GM12878 (cell line): ENCODE results near the gene KIRREL3. TPM values are rescaled to one million over a fixed set of nuclear protein-coding genes. Genes with fewer than 3 reads are reported as not detected.

Experiments used
- ATAC-seq: fragments of 200-7000 bp; cut with Tn5 transposase; 3 replicates; pipeline ENCODE4 v1.9.1; 2020; ENCODE audit warnings: mild to moderate bottlenecking, moderate library complexity
- BruUV-seq: library from RNA; stranded (reverse); fragments of 400-500 nt; replicated peaks from 2 replicates; lab custom pipeline; 2021; lab: Mats Ljungman, UMichigan
- CTCF ChIA-PET: fragments of 300-600 bp; sonication (Branson Sonifier 250); formaldehyde crosslinking; extraction: SDS; loops from one replicate; lab custom pipeline; 2021; ENCODE audit warnings: inconsistent platforms; lab: Yijun Ruan, JAX
- POLR2A ChIA-PET: fragments of 350-600 bp; formaldehyde crosslinking; extraction: SDS; loops from one replicate; lab custom pipeline; 2021; ENCODE audit warnings: inconsistent platforms; lab: Charles Lee
- RAD21 ChIA-PET: fragments of 300-600 bp; sonication (Branson Sonifier 250); formaldehyde crosslinking; loops from one replicate; lab custom pipeline; 2023; ENCODE audit warnings: antibody characterized with exemption; ENCODE audit not compliant: unreplicated experiment; lab: Charles Lee
- SMC1A ChIA-PET: fragments of 300-600 bp; sonication (Branson Sonifier 250); formaldehyde crosslinking; loops from one replicate; lab custom pipeline; 2023; ENCODE audit not compliant: unreplicated experiment, uncharacterized antibody; lab: Charles Lee
- DNase-seq: peaks from one replicate; pipeline ENCODE4 v3.0.0-alpha.2; 2011; ENCODE audit warnings: low read depth, low spot score
- FAIRE-seq: peaks from 3 replicates; lab custom pipeline; 2011; peaks lifted over from hg19 to GRCh38; lab: Jason Lieb, UNC
- H2AFZ ChIP-seq: 2 replicates; pipeline ENCODE4 v1.6.0; 2011; ENCODE audit warnings: low read depth, low read length, control low read depth; ENCODE audit not compliant: control insufficient read depth
- H3K27ac ChIP-seq: 2 replicates; pipeline ENCODE4 v1.5.1; 2011; ENCODE audit warnings: control low read depth; ENCODE audit not compliant: control insufficient read depth, insufficient read depth
- H3K27me3 ChIP-seq, 2 experiments: replicated peaks in 1 of 2; 2 replicates each; pipeline versions ENCODE4 v1.6.0 to v1.6.1; 2011; ENCODE audit warnings: low read length in 1 of 2; ENCODE audit not compliant: control insufficient read depth in 2 of 2, insufficient read depth in 2 of 2
- H3K36me3 ChIP-seq, 2 experiments: 2 replicates each; pipeline ENCODE4 v1.5.1; 2011; ENCODE audit warnings: low read length in 1 of 2; ENCODE audit not compliant: control insufficient read depth in 2 of 2, insufficient read depth in 2 of 2
- H3K4me1 ChIP-seq: 2 replicates; pipeline ENCODE4 v1.6.1; 2011; ENCODE audit warnings: mild to moderate bottlenecking, low read length, moderate library complexity, mixed read lengths; ENCODE audit not compliant: control insufficient read depth, insufficient read depth
- H3K4me2 ChIP-seq: 2 replicates; pipeline ENCODE4 v1.6.0; 2011; ENCODE audit warnings: control low read depth; ENCODE audit not compliant: control insufficient read depth, insufficient read depth
- H3K4me3 ChIP-seq: fragments of 200-600 bp; sonication (generic); 2 replicates; pipeline ENCODE4 v1.5.1; 2016
- H3K79me2 ChIP-seq: 2 replicates; pipeline ENCODE4 v1.6.0; 2011; ENCODE audit warnings: low read length; ENCODE audit not compliant: control insufficient read depth, insufficient read depth
- H3K9ac ChIP-seq: 2 replicates; pipeline ENCODE4 v1.8.0; 2011; ENCODE audit warnings: low read length, control low read depth, mixed read lengths; ENCODE audit not compliant: control insufficient read depth, insufficient read depth
- H3K9me3 ChIP-seq: replicated peaks from 3 replicates; pipeline ENCODE4 v1.5.1; 2011; ENCODE audit warnings: mild to moderate bottlenecking, low read length; ENCODE audit not compliant: control insufficient read depth, insufficient read depth
- H4K20me1 ChIP-seq: 2 replicates; pipeline ENCODE4 v1.6.0; 2011; ENCODE audit not compliant: control insufficient read depth, insufficient read depth
- BMI1 ChIP-seq: fragments of 450-650 bp; IDR thresholded peaks from 2 replicates; pipeline ENCODE4 v1.6.1; 2016; ENCODE audit warnings: mild to moderate bottlenecking, moderate library complexity, borderline replicate concordance
- IKZF1 ChIP-seq: fragments of 450-650 bp; conservative IDR thresholded peaks from 2 replicates; pipeline ENCODE4 v1.6.1; 2017; ENCODE audit warnings: antibody characterized with exemption, mild to moderate bottlenecking
- IKZF2 ChIP-seq, 2 experiments: fragments of 450-650 bp; IDR thresholded peaks; 2 replicates each; pipeline ENCODE4 v1.6.1; 2017; ENCODE audit warnings: mild to moderate bottlenecking in 2 of 2, moderate library complexity in 2 of 2
- KDM1A ChIP-seq: fragments of 200-600 bp; sonication (generic); IDR thresholded peaks from 2 replicates; pipeline ENCODE4 v1.6.1; 2016; ENCODE audit warnings: borderline replicate concordance
- MXI1 ChIP-seq: fragments of 150-350 bp; IDR thresholded peaks from 2 replicates; pipeline ENCODE4 v1.6.1; 2011; ENCODE audit warnings: low read depth, mild to moderate bottlenecking, inconsistent platforms, low read length, improper control_type of control experiment
- ZNF24 ChIP-seq: fragments of 450-650 bp; IDR thresholded peaks from 2 replicates; pipeline ENCODE4 v1.6.1; 2017; ENCODE audit warnings: antibody characterized with exemption, mild to moderate bottlenecking
- WGBS: methylation state at CpG from one replicate; pipeline ENCODE4 v1.1.6; 2016; ENCODE audit warnings: low lambda C conversion rate; ENCODE audit not compliant: insufficient replicate concordance, insufficient coverage; ENCODE audit errors: missing lambda C conversion rate; 5-methylcytosine and 5-hydroxymethylcytosine counted together
- in situ Hi-C: fragments of 300-500 bp; cut with MboI; formaldehyde crosslinking; loops from 9 replicates; pipeline ENCODE4 v1.14.3; 2018; ENCODE audit warnings: mixed read lengths
- intact Hi-C: fragments of 100-400 bp; cut with micrococcal nuclease; formaldehyde crosslinking; loops from one replicate; pipeline ENCODE4 v1.14.2; 2022; ENCODE audit not compliant: unreplicated experiment
- polyA plus RNA-seq, 11 experiments: library from polyadenylated mRNA; depleted of rRNA in 4 of 11; unstranded in 6 of 11; stranded (reverse) in 5 of 11; fragments of >200 nt; fragmentation: Nextera tagmentation in 4 of 11; fragmentation: Illumina TruSeq in 1 of 11; extraction: Ambion mirVana in 4 of 11; extraction: Trizol in 1 of 11; gene quantifications; 1 replicate in 1 of 11; 2 replicates in 10 of 11; pipeline versions ENCODE4 v1.2.1 to v1.2.3, GENCODE V29; 2011 to 2016; ENCODE audit warnings: inconsistent platforms in 2 of 11, missing spikeins in 2 of 11, low read depth in 1 of 11
- total RNA-seq, 4 experiments: library from RNA; depleted of rRNA in 3 of 4; stranded (reverse); fragments of >200 nt in 3 of 4; fragmentation: Illumina TruSeq in 1 of 4; extraction: Trizol in 1 of 4; gene quantifications; 2 replicates each; pipeline versions ENCODE4 v1.2.1 to v1.2.3, GENCODE V29; 2013 to 2021
- TF ChIP-seq, protein P1 (sequence below), 3 experiments: IDR thresholded peaks in 2 of 3; conservative IDR thresholded peaks in 1 of 3; 2 replicates each; pipeline ENCODE4 v1.5.1; 2011; ENCODE audit warnings: low read depth in 3 of 3, low read length in 3 of 3, mild to moderate bottlenecking in 3 of 3, control low read depth in 2 of 3, moderate library complexity in 2 of 3, inconsistent platforms in 1 of 3, mixed read lengths in 1 of 3; ENCODE audit not compliant: control insufficient read depth in 2 of 3, insufficient read depth in 1 of 3; ENCODE audit errors: extremely low read depth in 1 of 3
- TF ChIP-seq, protein P2 (sequence below): IDR thresholded peaks from 2 replicates; pipeline ENCODE4 v1.6.1; 2011; ENCODE audit warnings: borderline replicate concordance, low read depth, mild to moderate bottlenecking, moderate library complexity, low read length; ENCODE audit not compliant: insufficient read depth, poor library complexity, severe bottlenecking
- TF ChIP-seq, protein P3 (sequence below): fragments of 150-350 bp; IDR thresholded peaks from 2 replicates; pipeline ENCODE4 v1.6.1; 2014; ENCODE audit warnings: mild to moderate bottlenecking, low read depth, low read length

Gene KIRREL3
- total and polyA plus RNA-seq, 10 of the 15 experiments (the other 5 are each of a cell fraction or from before 2014, with no cell fraction given), result under 0.01 TPM; not detected in 9

DNA sequence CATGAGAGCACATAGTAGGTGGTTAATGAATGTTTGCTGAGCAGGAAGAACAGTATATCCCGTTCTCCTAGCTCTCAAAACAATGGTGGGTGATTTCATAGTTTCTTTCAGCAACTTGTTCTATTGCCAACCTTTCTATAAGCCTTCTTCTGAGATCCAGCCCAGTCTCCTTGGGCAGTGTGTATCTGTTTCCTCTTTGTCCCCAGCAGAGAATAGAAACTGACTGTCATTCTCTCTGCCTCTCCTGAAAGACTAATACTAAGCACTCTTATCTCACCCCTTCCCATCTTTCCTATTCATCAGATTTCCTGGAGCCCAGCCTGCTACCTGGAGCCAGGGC lies 372.1 kb downstream of the KIRREL3 start:
- SMC1A ChIA-PET, result no interaction called here
- ATAC-seq, result no peak
- H3K79me2 ChIP-seq, result no peaks in the 10 kb centered on the region
- H3K4me1 ChIP-seq, result no peaks in the 10 kb centered on the region
- no peaks in the 10 kb centered on the region for H3K9me3 ChIP-seq
- no peak overlapping the region for H3K27ac ChIP-seq
- TF ChIP-seq, protein P1, sequence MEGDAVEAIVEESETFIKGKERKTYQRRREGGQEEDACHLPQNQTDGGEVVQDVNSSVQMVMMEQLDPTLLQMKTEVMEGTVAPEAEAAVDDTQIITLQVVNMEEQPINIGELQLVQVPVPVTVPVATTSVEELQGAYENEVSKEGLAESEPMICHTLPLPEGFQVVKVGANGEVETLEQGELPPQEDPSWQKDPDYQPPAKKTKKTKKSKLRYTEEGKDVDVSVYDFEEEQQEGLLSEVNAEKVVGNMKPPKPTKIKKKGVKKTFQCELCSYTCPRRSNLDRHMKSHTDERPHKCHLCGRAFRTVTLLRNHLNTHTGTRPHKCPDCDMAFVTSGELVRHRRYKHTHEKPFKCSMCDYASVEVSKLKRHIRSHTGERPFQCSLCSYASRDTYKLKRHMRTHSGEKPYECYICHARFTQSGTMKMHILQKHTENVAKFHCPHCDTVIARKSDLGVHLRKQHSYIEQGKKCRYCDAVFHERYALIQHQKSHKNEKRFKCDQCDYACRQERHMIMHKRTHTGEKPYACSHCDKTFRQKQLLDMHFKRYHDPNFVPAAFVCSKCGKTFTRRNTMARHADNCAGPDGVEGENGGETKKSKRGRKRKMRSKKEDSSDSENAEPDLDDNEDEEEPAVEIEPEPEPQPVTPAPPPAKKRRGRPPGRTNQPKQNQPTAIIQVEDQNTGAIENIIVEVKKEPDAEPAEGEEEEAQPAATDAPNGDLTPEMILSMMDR (IDR thresholded peaks at IDR 0.05 in 2 of 3, conservative IDR thresholded peaks at IDR 0.05 in 1 of 3; ENCODE audit: control insufficient read depth in 2 of 3, extremely low read depth in 1 of 3, insufficient read depth in 1 of 3, low read depth in 3 of 3, low read length in 3 of 3), result no peak
- no peak for TF ChIP-seq IKZF2 (IDR thresholded peaks at IDR 0.05)
- no peak for TF ChIP-seq ZNF24
- TF ChIP-seq IKZF1, result no peak
- no peak for TF ChIP-seq MXI1
- TF ChIP-seq, protein P2, sequence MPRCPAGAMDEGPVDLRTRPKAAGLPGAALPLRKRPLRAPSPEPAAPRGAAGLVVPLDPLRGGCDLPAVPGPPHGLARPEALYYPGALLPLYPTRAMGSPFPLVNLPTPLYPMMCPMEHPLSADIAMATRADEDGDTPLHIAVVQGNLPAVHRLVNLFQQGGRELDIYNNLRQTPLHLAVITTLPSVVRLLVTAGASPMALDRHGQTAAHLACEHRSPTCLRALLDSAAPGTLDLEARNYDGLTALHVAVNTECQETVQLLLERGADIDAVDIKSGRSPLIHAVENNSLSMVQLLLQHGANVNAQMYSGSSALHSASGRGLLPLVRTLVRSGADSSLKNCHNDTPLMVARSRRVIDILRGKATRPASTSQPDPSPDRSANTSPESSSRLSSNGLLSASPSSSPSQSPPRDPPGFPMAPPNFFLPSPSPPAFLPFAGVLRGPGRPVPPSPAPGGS, result no peak
- TF ChIP-seq, protein P3, sequence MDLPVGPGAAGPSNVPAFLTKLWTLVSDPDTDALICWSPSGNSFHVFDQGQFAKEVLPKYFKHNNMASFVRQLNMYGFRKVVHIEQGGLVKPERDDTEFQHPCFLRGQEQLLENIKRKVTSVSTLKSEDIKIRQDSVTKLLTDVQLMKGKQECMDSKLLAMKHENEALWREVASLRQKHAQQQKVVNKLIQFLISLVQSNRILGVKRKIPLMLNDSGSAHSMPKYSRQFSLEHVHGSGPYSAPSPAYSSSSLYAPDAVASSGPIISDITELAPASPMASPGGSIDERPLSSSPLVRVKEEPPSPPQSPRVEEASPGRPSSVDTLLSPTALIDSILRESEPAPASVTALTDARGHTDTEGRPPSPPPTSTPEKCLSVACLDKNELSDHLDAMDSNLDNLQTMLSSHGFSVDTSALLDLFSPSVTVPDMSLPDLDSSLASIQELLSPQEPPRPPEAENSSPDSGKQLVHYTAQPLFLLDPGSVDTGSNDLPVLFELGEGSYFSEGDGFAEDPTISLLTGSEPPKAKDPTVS, result no peak
- TF ChIP-seq BMI1, result no peak
- TF ChIP-seq KDM1A, result no peak
- TF ChIP-seq, all 136 proteins: peak for 0
- H3K4me2 ChIP-seq, result no peak overlapping the region
- in situ Hi-C loops, result no loop called here
- WGBS, result 0% methylated on average over 1 of the region's 1 CpG
- H3K9ac ChIP-seq, result no peak overlapping the region
- intact Hi-C loops, result no loop called here
- H2AFZ ChIP-seq, result no peak overlapping the region
- CTCF ChIA-PET, result no interaction called here
- no peak overlapping the region for H3K4me3 ChIP-seq
- FAIRE-seq, result no peak
- POLR2A ChIA-PET, result no interaction called here
- H3K27me3 ChIP-seq, result no peaks in the 10 kb centered on the region; a peak in 2 of 4 replicates
- no TSS peak for BruUV-seq
- DNase-seq, result no peak
- H3K36me3 ChIP-seq, result no peaks in the 10 kb centered on the region
- H4K20me1 ChIP-seq, result no peaks in the 10 kb centered on the region
- RAD21 ChIA-PET, result no interaction called here
